ENCODE measurements around the gene TPD52L1.

Gene TPD52L1

GRCh38 chr6:125246566-125246965 is 93.0 kb downstream of the TPD52L1 start:
- DNase-seq, result no peak

- no peak for DNase-seq
Observed at GRCh38 chr6:125248136-125248535, 94.6 kb downstream of the TPD52L1 start.

- no peak for DNase-seq
Observed at GRCh38 chr6:125250511-125250910, 96.9 kb downstream of the TPD52L1 start.

GRCh38 chr6:125251516-125252220 is 98.1 kb downstream of the TPD52L1 start:
- no peak for DNase-seq

- no peak for DNase-seq
Observed at GRCh38 chr6:125252891-125253290, 99.3 kb downstream of the TPD52L1 start.

- no peak for DNase-seq
Observed at GRCh38 chr6:125253881-125254280, 100.3 kb downstream of the TPD52L1 start.

GRCh38 chr6:125254321-125254720 is 100.7 kb downstream of the TPD52L1 start:
- no peak for DNase-seq

- no peak for DNase-seq
Observed at GRCh38 chr6:125255201-125255600, 101.6 kb downstream of the TPD52L1 start.

GRCh38 chr6:125257351-125257750 is 103.8 kb downstream of the TPD52L1 start:
- no peak for DNase-seq

GRCh38 chr6:125258651-125259353 is 105.2 kb downstream of the TPD52L1 start:
- DNase-seq, result no peak

- no peak for DNase-seq
Observed at GRCh38 chr6:125259354-125259736, 105.8 kb downstream of the TPD52L1 start.

- DNase-seq, result peak; percentile 25
Observed at GRCh38 chr6:125262016-125263013, 108.7 kb downstream of the TPD52L1 start.

GRCh38 chr6:125264476-125264875 is 110.9 kb downstream of the TPD52L1 start:
- no peak for DNase-seq

- DNase-seq, result no peak
Observed at GRCh38 chr6:125267806-125268523, 114.4 kb downstream of the TPD52L1 start.

GRCh38 chr6:125268765-125269164 is 115.2 kb downstream of the TPD52L1 start:
- DNase-seq, result no peak

- DNase-seq, result no peak
Observed at GRCh38 chr6:125269328-125269985, 115.9 kb downstream of the TPD52L1 start.

- no peak for DNase-seq
Observed at GRCh38 chr6:125270380-125270779, 116.8 kb downstream of the TPD52L1 start.

- no peak for DNase-seq
Observed at GRCh38 chr6:125271486-125272159, 118.0 kb downstream of the TPD52L1 start.

GRCh38 chr6:125273251-125273650 is 119.7 kb downstream of the TPD52L1 start:
- no peak for DNase-seq

GRCh38 chr6:125273965-125274364 is 120.4 kb downstream of the TPD52L1 start:
- DNase-seq, result no peak

- DNase-seq, result no peak
Observed at GRCh38 chr6:125274935-125275334, 121.4 kb downstream of the TPD52L1 start.
